Keratinocyte (primary cell): Measurements from ENCODE around the gene BCOR. TPM values are rescaled to one million over a fixed set of nuclear protein-coding genes. Genes with fewer than 3 reads are reported as not detected.

Experiments
- DNase-seq: peaks from one replicate; pipeline ENCODE4 v3.0.0-alpha.2; 2011; ENCODE audit warnings: low read depth, missing footprints, low spot score
- FAIRE-seq: peaks from 2 replicates; lab custom pipeline; 2011; peaks lifted over from hg19 to GRCh38; lab: Jason Lieb, UNC
- H2AFZ ChIP-seq: 2 replicates; pipeline ENCODE4 v1.6.0; 2012; ENCODE audit warnings: low read length, control low read depth, inconsistent platforms; ENCODE audit not compliant: control insufficient read depth
- H3K27ac ChIP-seq: 2 replicates; pipeline ENCODE4 v1.5.1; 2011; ENCODE audit warnings: low read length; ENCODE audit not compliant: control insufficient read depth, insufficient read depth
- H3K27me3 ChIP-seq: 3 replicates; pipeline ENCODE4 v1.6.0; 2011; ENCODE audit warnings: low read length; ENCODE audit not compliant: control insufficient read depth, insufficient read depth; ENCODE audit errors: extremely low read depth
- H3K36me3 ChIP-seq, 2 experiments: 2 replicates in 1 of 2; 3 replicates in 1 of 2; pipeline ENCODE4 v1.5.1; 2011; ENCODE audit warnings: low read length in 2 of 2, mild to moderate bottlenecking in 1 of 2; ENCODE audit not compliant: control insufficient read depth in 2 of 2, insufficient read depth in 2 of 2; ENCODE audit errors: extremely low read depth in 1 of 2
- H3K4me1 ChIP-seq: 3 replicates; pipeline ENCODE4 v1.5.1; 2011; ENCODE audit warnings: low read length; ENCODE audit not compliant: control insufficient read depth, insufficient read depth; ENCODE audit errors: extremely low read depth
- H3K4me2 ChIP-seq: 3 replicates; pipeline ENCODE4 v1.6.0; 2011; ENCODE audit warnings: low read depth, low read length; ENCODE audit not compliant: control insufficient read depth, insufficient read depth; ENCODE audit errors: extremely low read depth
- H3K4me3 ChIP-seq, 3 experiments: fragments of 200-600 bp in 1 of 3; sonication (generic) in 1 of 3; 2 replicates in 2 of 3; 3 replicates in 1 of 3; pipeline ENCODE4 v1.5.1; 2011 to 2016; ENCODE audit warnings: low read length in 3 of 3, mild to moderate bottlenecking in 3 of 3, control low read depth in 2 of 3, inconsistent platforms in 1 of 3, low read depth in 1 of 3, mixed read lengths in 1 of 3, mixed run types in 1 of 3, moderate library complexity in 1 of 3; ENCODE audit not compliant: control insufficient read depth in 2 of 3, insufficient read depth in 2 of 3; ENCODE audit errors: extremely low read depth in 1 of 3
- H3K79me2 ChIP-seq: 2 replicates; pipeline ENCODE4 v1.6.0; 2012; ENCODE audit warnings: low read length; ENCODE audit not compliant: control insufficient read depth, insufficient read depth
- H3K9ac ChIP-seq: 3 replicates; pipeline ENCODE4 v1.6.0; 2011; ENCODE audit warnings: low read length; ENCODE audit not compliant: control insufficient read depth, insufficient read depth; ENCODE audit errors: extremely low read depth
- H3K9me1 ChIP-seq: 3 replicates; pipeline ENCODE4 v1.6.0; 2011; ENCODE audit warnings: low read length; ENCODE audit not compliant: control insufficient read depth, insufficient read depth; ENCODE audit errors: extremely low read depth
- H3K9me3 ChIP-seq: 2 replicates; pipeline ENCODE4 v1.5.1; 2012; ENCODE audit warnings: low read depth, low read length; ENCODE audit not compliant: control insufficient read depth
- H4K20me1 ChIP-seq: 3 replicates; pipeline ENCODE4 v1.6.0; 2011; ENCODE audit warnings: low read length; ENCODE audit not compliant: control insufficient read depth, insufficient read depth; ENCODE audit errors: extremely low read depth
- CTCF ChIP-seq, 3 experiments: IDR thresholded peaks in 1 of 3; conservative IDR thresholded peaks in 1 of 3; optimal IDR thresholded peaks in 1 of 3; 2 replicates in 2 of 3; 3 replicates in 1 of 3; pipeline versions ENCODE3 to v1.5.1; 2011; ENCODE audit warnings: low read length in 3 of 3, mild to moderate bottlenecking in 3 of 3, moderate library complexity in 2 of 3, control low read depth in 1 of 3, inconsistent platforms in 1 of 3; ENCODE audit not compliant: insufficient read depth in 2 of 3; ENCODE audit errors: extremely low read depth in 1 of 3
- EZH2 ChIP-seq: IDR thresholded peaks from one replicate; pipeline ENCODE4 v1.6.1; 2012; ENCODE audit warnings: inconsistent platforms, mild to moderate bottlenecking, low read length, moderate library complexity
- dilution Hi-C: fragments of 300-500 bp; cut with MboI; formaldehyde crosslinking; loops from one replicate; pipeline ENCODE4 v1.7.0; 2020; ENCODE audit warnings: low sequenced_read_pairs; ENCODE audit not compliant: extremely low pct_ligation_motif_present
- polyA plus RNA-seq, 5 experiments: library from polyadenylated mRNA; depleted of rRNA in 3 of 5; stranded (reverse) in 3 of 5; stranded (forward) in 1 of 5; unstranded in 1 of 5; fragments of >200 nt; gene quantifications; 1 replicate in 1 of 5; 2 replicates in 3 of 5; 3 replicates in 1 of 5; pipeline versions ENCODE4 v1.2.1 to v1.2.3, GENCODE V29; 2011 to 2012; ENCODE audit warnings: missing spikeins in 2 of 5, low read depth in 1 of 5, low replicate concordance in 1 of 5

Gene BCOR
- polyA plus RNA-seq, 1 donor (not counting 4 experiments of a cell fraction or from before 2014, with no cell fraction given): 5.0 TPM

GRCh38 chrX:40146262-40147125, 48.7 kb upstream of the BCOR start:
- Histone ChIP-seq H2AFZ (peak overlapping the region; percentile 46), H3K4me2 (peak overlapping the region; percentile 76), H3K9me1 (no peaks in the 10 kb centered on the region), H3K4me3 (peak overlapping the region; percentile 30 to 53 (median 39)), H4K20me1 (no peaks in the 10 kb centered on the region), H3K79me2 (no peaks in the 10 kb centered on the region), H3K9me3 (no peaks in the 10 kb centered on the region), H3K27ac (no peak overlapping the region), H3K4me1 (no peaks in the 10 kb centered on the region), H3K27me3 (peaks cover 37% of the 10 kb centered on the region), H3K36me3 (no peaks in the 10 kb centered on the region), H3K9ac (peak overlapping the region; percentile 57)
- DNase-seq (no peak), FAIRE-seq (no peak)
- dilution Hi-C loops: no loop called here
- TF ChIP-seq EZH2 (no peak), CTCF (optimal IDR thresholded peaks at IDR 0.05 in 1 of 3, IDR thresholded peaks at IDR 0.05 in 1 of 3, conservative IDR thresholded peaks at IDR 0.05 in 1 of 3; ENCODE audit: extremely low read depth in 1 of 3, insufficient read depth in 2 of 3, low read length in 3 of 3) (no peak)

GRCh38 chrX:40145923-40146261, 48.1 kb upstream of the BCOR start:
- dilution Hi-C loops: no loop called here
- Histone ChIP-seq H2AFZ (peak overlapping the region; percentile 56), H4K20me1 (no peaks in the 10 kb centered on the region), H3K9me3 (no peaks in the 10 kb centered on the region), H3K27me3 (peaks cover 31% of the 10 kb centered on the region), H3K27ac (no peak overlapping the region), H3K4me2 (peak overlapping the region; percentile 76), H3K79me2 (no peaks in the 10 kb centered on the region), H3K9ac (peak overlapping the region; percentile 57), H3K36me3 (no peaks in the 10 kb centered on the region), H3K4me1 (no peaks in the 10 kb centered on the region), H3K4me3 (peak overlapping the region; percentile 30 to 53 (median 39)), H3K9me1 (no peaks in the 10 kb centered on the region)
- TF ChIP-seq EZH2: peak; percentile 43
- no peak for TF ChIP-seq CTCF (optimal IDR thresholded peaks at IDR 0.05 in 1 of 3, IDR thresholded peaks at IDR 0.05 in 1 of 3, conservative IDR thresholded peaks at IDR 0.05 in 1 of 3; ENCODE audit: extremely low read depth in 1 of 3, insufficient read depth in 2 of 3, low read length in 3 of 3)
- FAIRE-seq: no peak
- DNase-seq: no peak
